Mesothelial cell of epicardium (in vitro differentiated cells): ENCODE measurements around the gene PIM3. TPM values are rescaled to one million over a fixed set of nuclear protein-coding genes. Genes with fewer than 3 reads are reported as not detected.

Source experiments
- DNase-seq, 2 experiments: peaks; one replicate each; pipeline ENCODE4 v3.0.0; 2021; ENCODE audit warnings: low spot score in 2 of 2; ENCODE audit not compliant: unreplicated experiment in 2 of 2
- H3K27ac Mint-ChIP-seq: 2 replicates; pipeline ENCODE4 v1.8.0; 2021; ENCODE audit warnings: mixed read lengths
- H3K27me3 Mint-ChIP-seq: 2 replicates; pipeline ENCODE4 v1.8.0; 2021; ENCODE audit warnings: low read depth, mixed read lengths
- H3K36me3 Mint-ChIP-seq: 2 replicates; pipeline ENCODE4 v1.8.0; 2021; ENCODE audit warnings: mixed read lengths
- H3K4me1 Mint-ChIP-seq: 2 replicates; pipeline ENCODE4 v1.8.0; 2021; ENCODE audit warnings: mixed read lengths
- H3K4me3 Mint-ChIP-seq: 2 replicates; pipeline ENCODE4 v1.8.0; 2021; ENCODE audit warnings: mild to moderate bottlenecking, moderate library complexity, mixed read lengths
- H3K9me3 Mint-ChIP-seq: 2 replicates; pipeline ENCODE4 v1.8.0; 2021; ENCODE audit warnings: mixed read lengths
- CTCF ChIP-seq: fragments of 200-600 bp; sonication (generic); IDR thresholded peaks from one replicate; pipeline ENCODE4 v1.5.0; 2021; ENCODE audit warnings: antibody characterized with exemption; ENCODE audit not compliant: unreplicated experiment
- total RNA-seq: library from RNA; stranded (reverse); gene quantifications from 3 replicates; pipeline ENCODE4 v1.2.1, GENCODE V29; 2021

PIM3 gene
- total RNA-seq, 1 donor from 2014 or later, result 59.8 TPM

GRCh38 chr22:49969751-49970527 is 9.4 kb downstream of the PIM3 start:
- Mint-ChIP-seq H3K4me3 (peak overlapping the region; percentile 67), H3K9me3 (no peaks in the 10 kb centered on the region), H3K36me3 (no peaks in the 10 kb centered on the region), H3K27me3 (peaks cover 9% of the 10 kb centered on the region), H3K4me1 (peaks cover 11% of the 10 kb centered on the region), H3K27ac (peak overlapping the region; percentile 74)
- no peak for TF ChIP-seq CTCF
- DNase-seq, result no peak

DNA sequence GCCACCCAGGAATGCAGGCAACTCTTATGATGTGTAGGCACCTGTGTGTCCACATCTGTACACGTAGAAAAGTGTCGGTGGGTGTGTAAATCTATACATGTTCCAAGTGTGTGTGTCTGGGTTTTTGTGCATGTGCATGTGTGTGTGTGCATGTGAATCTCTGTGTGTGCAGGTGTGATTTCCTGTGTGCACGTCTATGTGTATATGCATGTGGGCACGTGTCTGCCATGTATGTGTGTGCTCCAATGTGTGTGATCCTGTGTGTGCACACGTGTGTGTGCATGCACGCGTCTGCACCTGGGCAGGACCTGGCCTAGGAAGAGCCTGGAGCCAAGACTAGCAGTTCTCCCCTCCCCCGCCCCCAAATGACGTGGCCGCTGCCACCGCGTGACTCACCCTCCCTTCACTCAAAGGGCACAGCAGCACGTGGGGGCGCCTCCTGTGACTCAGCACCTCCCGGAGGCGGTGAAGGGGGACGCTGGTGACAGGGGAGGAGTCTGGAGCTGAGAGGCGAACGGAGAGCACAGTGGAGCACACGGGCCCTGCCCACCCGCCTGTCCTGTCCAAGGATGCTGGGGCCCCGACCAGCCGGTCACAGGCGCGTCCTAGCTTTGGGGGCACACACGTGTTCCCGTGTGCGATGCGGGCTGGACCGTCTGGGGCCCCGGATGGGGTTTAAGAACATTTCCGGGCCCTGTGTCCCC is 10.1 kb downstream of the PIM3 start:
- Mint-ChIP-seq H3K36me3 (no peaks in the 10 kb centered on the region), H3K4me1 (peaks cover 11% of the 10 kb centered on the region), H3K9me3 (no peaks in the 10 kb centered on the region), H3K27ac (peak overlapping the region; percentile 74), H3K27me3 (peaks cover 9% of the 10 kb centered on the region), H3K4me3 (peak overlapping the region; percentile 67)
- TF ChIP-seq CTCF, result no peak
- peak; percentile 64 to 69 for DNase-seq

DNA sequence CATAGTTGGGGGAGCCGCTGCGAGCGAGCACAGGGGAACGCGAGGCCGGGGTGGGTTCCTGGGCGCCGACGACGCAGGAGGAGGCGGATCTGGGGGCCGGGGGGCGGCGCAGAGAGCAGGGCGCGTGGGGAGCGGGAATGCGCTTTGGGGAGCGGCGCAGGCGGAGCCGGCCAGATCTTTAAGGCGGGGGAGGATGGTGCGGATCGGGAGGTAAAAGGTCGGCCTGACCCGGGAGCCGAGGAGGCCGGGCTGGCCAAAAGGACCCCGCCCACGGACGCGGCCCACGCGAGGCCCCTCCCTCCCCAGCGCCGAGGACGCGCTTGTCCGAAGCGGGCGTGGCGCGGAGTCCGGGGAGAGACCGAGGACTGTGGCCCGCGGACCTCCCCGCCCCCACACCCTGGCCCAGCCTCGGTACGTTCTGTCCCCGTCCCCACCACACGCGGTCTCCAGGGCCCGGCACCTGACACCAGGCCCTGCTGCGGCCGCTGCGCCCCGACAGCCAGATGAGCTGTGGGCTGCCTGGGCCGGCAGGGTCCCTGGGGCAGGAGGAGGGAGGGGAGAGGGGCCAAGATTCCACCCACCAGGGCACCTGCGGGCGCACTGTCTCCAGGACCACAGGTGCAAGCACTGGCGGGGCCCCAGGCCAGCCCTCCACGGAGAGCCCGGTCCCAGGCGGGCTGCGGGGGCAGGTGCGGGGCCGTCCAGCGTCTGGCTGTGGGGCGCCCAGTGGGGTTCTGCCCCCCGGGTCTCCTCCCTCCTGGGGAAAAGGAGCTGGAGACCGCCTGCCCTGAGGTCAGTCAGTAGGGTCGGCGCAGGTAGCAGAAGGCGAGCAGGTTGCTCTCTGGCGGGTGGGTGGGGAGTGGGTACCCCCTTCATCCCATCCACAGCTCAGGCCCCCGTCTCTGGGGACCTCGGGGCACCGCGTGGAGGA is 10.9 kb downstream of the PIM3 start:
- Mint-ChIP-seq H3K27ac (peak overlapping the region; percentile 74), H3K36me3 (no peaks in the 10 kb centered on the region), H3K27me3 (peaks cover 9% of the 10 kb centered on the region), H3K9me3 (no peaks in the 10 kb centered on the region), H3K4me1 (peaks cover 11% of the 10 kb centered on the region), H3K4me3 (peak overlapping the region; percentile 67)
- peak in 1 of 2 experiments; percentile 42 for DNase-seq
- TF ChIP-seq CTCF, result no peak

GRCh38 chr22:49972163-49973017 is 11.8 kb downstream of the PIM3 start:
- H3K27me3 Mint-ChIP-seq, result peaks cover 9% of the 10 kb centered on the region
- peaks cover 9% of the 10 kb centered on the region for H3K4me1 Mint-ChIP-seq
- H3K36me3 Mint-ChIP-seq, result no peaks in the 10 kb centered on the region
- no peak for TF ChIP-seq CTCF
- H3K27ac Mint-ChIP-seq, result no peak overlapping the region
- H3K9me3 Mint-ChIP-seq, result no peaks in the 10 kb centered on the region
- peak in 1 of 2 experiments; percentile 16 for DNase-seq
- H3K4me3 Mint-ChIP-seq, result no peak overlapping the region
